Heart left ventricle (tissue), 16 donors: Measurements from ENCODE around the gene HDLBP. TPM values are rescaled to one million over a fixed set of nuclear protein-coding genes. Genes with fewer than 3 reads are reported as not detected.

Experiments used
- ATAC-seq, 4 donors: fragments of 200-7000 bp; cut with Tn5 transposase; one replicate each; pipeline ENCODE4 v1.9.1; 2020 to 2022; ENCODE audit warnings: moderate library complexity in 4 of 4, mild to moderate bottlenecking in 3 of 4, moderate number of reproducible peaks in 1 of 4
- DNase-seq, 5 donors: peaks; one replicate each; pipeline ENCODE4 v3.0.0-alpha.2; 2020
- H3K27ac ChIP-seq, 12 donors: fragments of 200-600 bp; sonication (generic) in 4 of 12; one replicate each; pipeline versions ENCODE4 v1.5.0 to v1.8.0; 2016 to 2022; ENCODE audit warnings: mild to moderate bottlenecking in 2 of 12
- H3K27me3 ChIP-seq, 9 donors: fragments of 200-600 bp; sonication (generic) in 2 of 9; one replicate each; pipeline versions ENCODE4 v1.5.1 to v1.8.0; 2016 to 2022; ENCODE audit warnings: mild to moderate bottlenecking in 3 of 9
- H3K36me3 ChIP-seq, 9 donors: fragments of 200-600 bp; sonication (generic) in 2 of 9; one replicate each; pipeline versions ENCODE4 v1.5.0 to v1.8.0; 2018 to 2022; ENCODE audit warnings: mild to moderate bottlenecking in 2 of 9
- H3K4me1 ChIP-seq, 12 donors: fragments of 200-600 bp; sonication (generic) in 4 of 12; one replicate each; pipeline versions ENCODE4 v1.5.0 to v1.8.0; 2016 to 2022; ENCODE audit warnings: mild to moderate bottlenecking in 3 of 12
- H3K4me3 ChIP-seq, 12 donors: fragments of 200-600 bp; sonication (generic) in 4 of 12; one replicate each; pipeline versions ENCODE4 v1.5.0 to v1.8.0; 2017 to 2022; ENCODE audit warnings: mild to moderate bottlenecking in 9 of 12, moderate library complexity in 4 of 12
- H3K9me3 ChIP-seq, 12 donors: fragments of 200-600 bp; sonication (generic) in 4 of 12; one replicate each; pipeline versions ENCODE4 v1.5.0 to v1.8.0; 2016 to 2022; ENCODE audit warnings: mild to moderate bottlenecking in 1 of 12
- POLR2A ChIP-seq, 2 donors: fragments of 450-650 bp; IDR thresholded peaks; one replicate each; pipeline ENCODE4 v1.6.1; 2017; ENCODE audit warnings: antibody characterized with exemption in 2 of 2, mild to moderate bottlenecking in 2 of 2, moderate library complexity in 2 of 2
- WGBS, 4 donors: extraction: QIAGEN DNeasy Blood & Tissue Kit in 2 of 4; methylation state at CpG; one replicate each; pipeline versions ENCODE4 v1.1.5 to v1.1.7; 2013 to 2018; 5-methylcytosine and 5-hydroxymethylcytosine counted together
- intact Hi-C, 10 donors: fragments of 100-400 bp; cut with DNase I; formaldehyde crosslinking; loops; one replicate each; pipeline versions ENCODE4 v1.11.1 to v1.14.2; 2022
- polyA plus RNA-seq, 2 donors: library from polyadenylated mRNA; stranded (reverse); fragments of 200-250 nt; gene quantifications; one replicate each; pipeline ENCODE4 v1.2.3, GENCODE V29; 2013
- total RNA-seq, 9 donors: library from RNA; depleted of rRNA in 2 of 9; stranded (reverse); fragments of >200 nt in 2 of 9; fragmentation: NEBNext Ultra II Directional in 3 of 9; extraction: Animal tissue kit (Norgen Biotek cat#: 25700) in 3 of 9; gene quantifications; one replicate each; pipeline versions ENCODE4 v1.1.0 to v1.2.4, GENCODE V29; 2016 to 2023
- TF ChIP-seq, protein P1 (sequence below), 12 donors: fragments of 200-600 bp; sonication (generic) in 4 of 12; IDR thresholded peaks; one replicate each; pipeline versions ENCODE4 v1.5.0 to v1.8.0; 2018 to 2022; ENCODE audit warnings: antibody characterized with exemption in 12 of 12, mild to moderate bottlenecking in 5 of 12
- donor health status: ischemic (EF 13 %, LVEDD 7.1; RV severe dilation, severe dysfunction).
- donor health status: healthy with polysubstance abuse.
- donor health status: DM: no; HTN: yes; CAD: no.
- donor health status: DM: no; HTN: no; CAD: no.
- donor health status: ischemic (EF 25% LVEDD 6.9; RV normal size, moderate dysfunction).
- donor health status: ischemic (EF 25% LVEDD 5.7; RV mildly dilated, moderate dysfunction).
- donor health status: healthy.
- donor health status: DM: yes; HTN: yes; CAD: no.
- donor health status: ischemic (EF 35%, LVEDD 5.7; RV mildly dilated, moderate dysfunction).
- donor health status: nonischemic (EF 11% LVEDD 7.7; RV severe dilation, severe dysfunction).
- donor health status: DM: yes; HTN: yes; CAD: no.
- donor health status: PGD.
- donor health status: ischemic (EF 29% LVEDD 5.4; RV normal size, mild dysfunction).
- donor health status: nonischemic (EF 23%, LVEDD 6.1; RV moderate dilation, normal function).

HDLBP gene
- total and polyA plus RNA-seq, 11 donors = 220 to 407 (median 343) TPM

DNA sequence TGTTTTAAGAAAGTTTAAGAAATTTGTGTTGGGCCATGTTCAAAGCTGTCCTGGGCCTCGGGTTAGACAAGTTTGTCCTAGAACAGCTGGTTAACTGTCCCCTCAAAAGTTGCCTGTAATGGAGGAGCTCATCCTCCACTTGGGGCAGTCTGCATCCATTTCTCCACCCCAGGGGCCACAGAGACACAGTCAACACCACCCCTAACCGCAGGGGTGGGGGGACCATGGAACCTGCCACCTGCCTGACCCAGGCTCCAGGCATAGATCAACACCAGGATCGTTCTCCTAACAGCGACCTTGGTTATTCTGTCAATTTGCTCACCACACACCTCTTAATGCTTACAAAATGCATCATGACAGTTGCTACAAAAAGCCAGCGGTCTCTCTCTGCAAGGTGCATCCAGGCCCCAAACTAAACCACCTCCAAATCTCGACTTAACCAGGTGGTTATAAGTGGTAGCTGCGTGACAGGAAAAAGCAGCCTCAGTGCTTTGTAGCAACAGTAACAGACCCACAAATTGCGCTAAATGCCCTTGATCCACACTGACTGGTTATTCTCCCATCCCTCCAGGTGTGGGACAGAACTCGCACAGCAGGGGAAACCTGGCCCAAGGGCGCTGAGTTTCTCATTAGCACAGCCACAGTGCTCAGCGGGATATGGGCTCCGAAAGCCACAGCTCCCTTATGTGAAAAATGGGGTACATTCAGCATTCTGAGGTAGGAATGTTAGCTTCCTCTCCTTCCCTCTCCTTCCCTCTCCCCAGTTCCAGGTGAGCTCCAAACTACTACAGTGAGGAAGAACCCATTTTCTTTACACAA is 48.0 kb downstream of the HDLBP start:
- Histone ChIP-seq H3K27me3 (no peaks in the 10 kb centered on the region), H3K27ac (no peak overlapping the region), H3K36me3 (peaks cover 0 to 66% (median 58%) of the 10 kb centered on the region in 9 donors), H3K9me3 (no peaks in the 10 kb centered on the region), H3K4me1 (peaks cover 0 to 40% (median 30%) of the 10 kb centered on the region in 12 donors), H3K4me3 (no peak overlapping the region)
- intact Hi-C loops = no loop called here
- TF ChIP-seq POLR2A (IDR thresholded peaks at IDR 0.05) = no peak
- TF ChIP-seq, protein P1, sequence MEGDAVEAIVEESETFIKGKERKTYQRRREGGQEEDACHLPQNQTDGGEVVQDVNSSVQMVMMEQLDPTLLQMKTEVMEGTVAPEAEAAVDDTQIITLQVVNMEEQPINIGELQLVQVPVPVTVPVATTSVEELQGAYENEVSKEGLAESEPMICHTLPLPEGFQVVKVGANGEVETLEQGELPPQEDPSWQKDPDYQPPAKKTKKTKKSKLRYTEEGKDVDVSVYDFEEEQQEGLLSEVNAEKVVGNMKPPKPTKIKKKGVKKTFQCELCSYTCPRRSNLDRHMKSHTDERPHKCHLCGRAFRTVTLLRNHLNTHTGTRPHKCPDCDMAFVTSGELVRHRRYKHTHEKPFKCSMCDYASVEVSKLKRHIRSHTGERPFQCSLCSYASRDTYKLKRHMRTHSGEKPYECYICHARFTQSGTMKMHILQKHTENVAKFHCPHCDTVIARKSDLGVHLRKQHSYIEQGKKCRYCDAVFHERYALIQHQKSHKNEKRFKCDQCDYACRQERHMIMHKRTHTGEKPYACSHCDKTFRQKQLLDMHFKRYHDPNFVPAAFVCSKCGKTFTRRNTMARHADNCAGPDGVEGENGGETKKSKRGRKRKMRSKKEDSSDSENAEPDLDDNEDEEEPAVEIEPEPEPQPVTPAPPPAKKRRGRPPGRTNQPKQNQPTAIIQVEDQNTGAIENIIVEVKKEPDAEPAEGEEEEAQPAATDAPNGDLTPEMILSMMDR (IDR thresholded peaks at IDR 0.05) = no peak
- ATAC-seq (no peak), DNase-seq (peak in 1 of 5 donors; percentile 6)
- WGBS, 4 donors = 79 to 85% (median 83%) methylated on average over 12 of the region's 12 CpGs

DNA sequence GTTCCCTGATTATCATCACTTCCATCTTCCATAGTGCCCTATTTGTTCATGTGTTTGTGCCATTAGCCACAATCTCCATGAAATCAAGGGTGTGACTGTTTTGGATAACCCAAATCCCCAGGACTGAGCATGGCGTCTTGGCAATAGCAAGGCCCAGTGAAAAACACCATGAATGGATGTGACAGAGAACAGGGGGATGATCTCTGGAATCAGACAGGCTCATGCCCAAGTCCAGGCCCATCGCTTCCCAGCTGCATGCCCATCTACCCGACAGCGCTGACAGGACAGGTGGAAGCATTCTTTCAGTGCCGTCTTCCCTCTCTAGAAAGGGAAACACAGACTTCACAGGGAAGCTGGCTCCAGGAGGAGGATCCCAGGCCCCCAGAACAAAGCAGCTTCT is 50.0 kb downstream of the HDLBP start:
- Histone ChIP-seq H3K4me1 (peaks cover 0 to 29% (median 20%) of the 10 kb centered on the region in 12 donors), H3K36me3 (peaks cover 0 to 86% (median 77%) of the 10 kb centered on the region in 9 donors), H3K9me3 (no peaks in the 10 kb centered on the region), H3K4me3 (no peak overlapping the region), H3K27ac (no peak overlapping the region), H3K27me3 (no peaks in the 10 kb centered on the region)
- TF ChIP-seq, protein P1 (IDR thresholded peaks at IDR 0.05) = no peak
- no peak for TF ChIP-seq POLR2A (IDR thresholded peaks at IDR 0.05)
- ATAC-seq = no peak
- 86 to 96% (median 90%) methylated on average over 4 to 5 of the region's 5 CpGs for WGBS, 4 donors
- DNase-seq = peak in 1 of 5 donors; percentile 11
- intact Hi-C loops = no loop called here

DNA sequence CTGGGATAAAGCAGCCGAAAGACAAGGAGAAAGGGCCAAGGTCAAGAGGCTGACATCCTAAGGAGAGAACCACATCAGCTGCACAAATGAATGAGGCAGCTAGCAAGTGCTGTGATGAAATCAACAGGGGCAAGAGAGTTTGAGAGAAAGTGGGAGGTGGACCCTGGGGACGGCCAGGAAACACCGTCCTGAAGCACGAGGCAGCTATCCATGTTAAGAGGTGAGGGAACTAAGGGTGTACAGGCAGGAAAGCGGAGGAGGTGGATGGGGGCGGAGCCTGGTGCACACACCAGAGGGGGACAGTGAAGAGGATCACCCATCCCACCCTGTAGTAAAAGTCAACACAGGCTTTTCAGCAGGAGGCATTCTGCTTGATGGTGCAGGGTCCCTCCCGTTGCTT is 52.4 kb downstream of the HDLBP start:
- Histone ChIP-seq H3K9me3 (no peaks in the 10 kb centered on the region), H3K27me3 (no peaks in the 10 kb centered on the region), H3K27ac (no peak overlapping the region), H3K4me1 (peaks cover 0 to 5% (median 0%) of the 10 kb centered on the region in 12 donors), H3K36me3 (peaks cover 0 to 100% (median 99%) of the 10 kb centered on the region in 9 donors), H3K4me3 (no peak overlapping the region)
- ATAC-seq (no peak), DNase-seq (no peak)
- TF ChIP-seq, protein P1 (IDR thresholded peaks at IDR 0.05) = no peak
- no peak for TF ChIP-seq POLR2A (IDR thresholded peaks at IDR 0.05)
- 86 to 91% (median 89%) methylated on average over 7 of the region's 7 CpGs for WGBS, 4 donors
- intact Hi-C loops = no loop called here

DNA sequence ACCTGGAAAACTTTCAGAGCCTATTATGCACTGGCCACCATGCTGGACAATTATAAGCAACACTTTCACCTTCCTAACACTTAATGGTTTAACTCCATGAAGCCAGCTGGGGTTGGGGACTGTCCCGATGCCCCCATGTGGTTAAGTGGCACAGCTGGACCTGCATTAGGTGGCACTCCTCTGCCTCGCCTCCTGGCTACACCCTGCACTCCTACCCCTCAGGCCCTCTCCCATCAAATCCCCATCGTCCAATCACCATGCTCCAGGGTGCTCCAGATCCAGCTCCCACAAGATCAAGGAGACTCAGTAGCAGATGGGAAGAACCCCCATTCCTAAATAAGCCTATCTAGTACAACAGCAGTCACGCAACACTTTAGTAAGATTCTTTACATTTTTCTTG is 53.8 kb downstream of the HDLBP start:
- ATAC-seq (no peak), DNase-seq (no peak)
- Histone ChIP-seq H3K4me1 (no peaks in the 10 kb centered on the region), H3K9me3 (no peaks in the 10 kb centered on the region), H3K27me3 (no peaks in the 10 kb centered on the region), H3K36me3 (peaks cover 0 to 100% (median 99%) of the 10 kb centered on the region in 9 donors), H3K4me3 (no peak overlapping the region), H3K27ac (no peak overlapping the region)
- no peak for TF ChIP-seq POLR2A (IDR thresholded peaks at IDR 0.05)
- TF ChIP-seq, protein P1 (IDR thresholded peaks at IDR 0.05) = no peak
- WGBS, 4 donors = 85 to 92% (median 90%) methylated on average over 4 of the region's 4 CpGs
- intact Hi-C loops = no loop called here
